ENCODE data around the gene PEX14.

The PEX14 gene

DNA sequence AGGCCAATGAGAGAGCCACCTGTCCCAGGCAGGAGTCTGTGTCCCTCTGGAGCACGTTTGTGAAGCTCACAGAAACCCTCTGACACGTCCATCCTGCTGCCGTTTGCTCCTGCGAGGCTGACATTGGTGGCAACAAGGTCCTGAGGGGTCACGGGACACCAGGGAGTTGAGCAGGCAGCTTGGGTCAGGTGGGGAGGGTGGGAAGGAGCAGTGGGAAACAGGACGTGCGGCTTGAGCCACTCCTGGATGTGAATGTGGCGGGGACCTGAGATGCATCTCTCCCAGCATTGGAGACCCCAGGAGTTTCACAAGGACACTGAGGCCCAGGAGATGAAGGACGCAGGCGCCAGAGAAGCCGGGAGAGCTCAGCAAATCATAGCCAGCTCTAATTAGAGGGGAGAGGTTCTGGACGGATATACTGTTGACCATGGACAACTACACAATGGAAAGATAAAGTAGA, 149.0 kb downstream of the PEX14 start:
- no peak for DNase-seq

DNA sequence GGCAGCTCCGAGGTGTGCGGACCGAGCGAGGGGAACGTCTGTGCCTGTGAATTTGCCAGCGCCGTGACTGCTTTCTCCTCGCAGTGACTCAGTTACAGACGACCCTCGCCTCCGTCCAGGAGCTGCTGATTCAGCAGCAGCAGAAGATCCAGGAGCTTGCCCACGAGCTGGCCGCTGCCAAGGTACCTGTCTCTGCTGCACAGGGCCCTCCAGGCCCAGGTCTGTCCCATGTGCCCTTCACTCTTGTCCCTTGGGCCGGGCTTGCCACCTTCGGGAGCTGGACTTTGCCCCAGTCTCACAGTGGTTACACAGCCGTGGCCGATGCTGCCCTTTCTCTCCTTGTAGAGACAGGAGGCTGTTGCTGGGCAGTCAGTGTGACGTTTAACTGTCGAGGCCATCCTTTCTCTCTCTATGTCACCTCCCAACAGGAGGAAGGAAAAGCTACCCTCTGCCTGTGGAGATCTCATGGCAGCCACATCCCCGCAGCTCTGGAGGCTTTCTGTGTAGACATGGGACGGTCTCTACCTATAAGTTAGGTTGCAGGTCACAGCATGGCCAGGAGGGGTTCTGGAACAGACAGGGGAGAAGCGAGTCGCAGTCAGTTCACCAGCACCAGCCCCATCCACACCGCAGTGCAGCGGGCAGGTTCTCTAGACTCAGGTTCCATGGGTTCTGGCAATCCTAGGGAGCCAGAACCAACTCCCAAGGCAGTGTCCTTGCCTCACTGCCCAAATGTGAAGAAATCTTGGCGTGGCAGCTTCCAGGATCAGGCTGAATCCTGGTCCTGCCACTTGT, 149.7 kb downstream of the PEX14 start:
- no peak for DNase-seq

DNA sequence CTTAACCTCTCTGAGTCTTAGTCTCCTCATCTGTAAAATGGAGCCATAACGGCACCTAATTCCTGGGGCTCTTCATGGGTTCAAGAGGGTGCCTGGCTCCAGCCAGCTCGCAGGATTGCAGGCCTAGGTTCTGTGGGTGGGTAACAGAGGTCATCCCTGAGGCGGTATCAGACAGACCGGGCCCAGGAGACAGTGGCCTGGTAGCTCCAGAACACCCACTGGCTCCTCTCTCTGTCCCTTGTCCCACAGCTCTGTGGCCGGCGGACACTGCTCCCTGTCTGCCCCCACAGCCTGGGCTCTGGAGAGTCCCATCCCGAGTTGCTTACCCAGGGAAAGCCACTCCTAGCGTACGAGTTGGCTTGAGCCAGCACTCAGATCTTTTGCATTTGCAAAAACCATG, 150.3 kb downstream of the PEX14 start:
- DNase-seq: no peak

DNA sequence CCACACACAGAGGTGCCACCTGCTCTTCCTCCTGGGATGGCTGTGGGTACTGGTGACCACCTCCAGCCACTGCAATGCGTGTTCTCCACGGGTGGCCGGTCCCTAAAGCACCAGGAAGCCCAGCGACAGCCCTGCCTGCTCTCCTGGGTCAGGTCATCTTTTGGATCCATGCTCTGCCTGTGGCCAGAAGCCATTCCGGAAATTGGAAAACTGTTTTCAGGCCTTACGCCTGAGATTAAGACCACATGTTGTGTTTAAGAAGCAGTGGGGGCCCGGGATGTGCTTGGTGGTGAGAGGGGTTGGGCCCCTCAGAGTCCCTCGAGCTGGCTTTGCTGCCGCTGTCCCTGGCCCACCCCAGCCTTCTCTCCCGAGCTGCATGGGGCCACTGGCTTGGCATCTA, 150.8 kb downstream of the PEX14 start:
- DNase-seq: no peak

DNA sequence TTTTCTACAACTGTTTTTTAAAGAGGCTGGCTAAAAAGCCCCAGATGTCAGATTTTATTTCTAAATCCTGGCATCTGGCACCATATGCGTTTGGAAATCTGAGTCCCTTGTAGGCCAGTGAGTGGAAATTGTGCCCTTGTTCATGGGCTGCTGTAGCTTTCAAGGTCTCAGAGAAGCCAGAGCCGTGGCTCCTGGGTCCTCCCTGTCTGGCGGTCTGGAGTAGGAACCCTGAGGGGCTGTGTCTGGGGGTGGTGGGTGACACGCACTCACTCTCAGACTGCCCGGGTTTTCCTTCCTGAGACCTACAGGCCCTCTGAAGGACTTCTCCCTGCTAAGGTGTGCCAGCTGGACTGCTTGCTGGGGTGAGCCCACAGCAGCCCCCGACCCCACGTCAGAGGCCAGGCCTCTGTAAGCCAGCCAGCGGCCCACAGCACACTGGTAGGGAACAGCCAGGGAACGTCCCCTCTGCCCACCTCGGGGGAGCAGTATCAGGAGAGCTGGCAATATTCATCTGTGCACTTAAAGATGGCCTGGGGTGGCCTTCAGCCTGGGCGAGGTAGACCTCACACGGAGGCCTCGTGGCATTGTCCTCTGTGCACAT, 151.5 kb downstream of the PEX14 start:
- no peak for DNase-seq

DNA sequence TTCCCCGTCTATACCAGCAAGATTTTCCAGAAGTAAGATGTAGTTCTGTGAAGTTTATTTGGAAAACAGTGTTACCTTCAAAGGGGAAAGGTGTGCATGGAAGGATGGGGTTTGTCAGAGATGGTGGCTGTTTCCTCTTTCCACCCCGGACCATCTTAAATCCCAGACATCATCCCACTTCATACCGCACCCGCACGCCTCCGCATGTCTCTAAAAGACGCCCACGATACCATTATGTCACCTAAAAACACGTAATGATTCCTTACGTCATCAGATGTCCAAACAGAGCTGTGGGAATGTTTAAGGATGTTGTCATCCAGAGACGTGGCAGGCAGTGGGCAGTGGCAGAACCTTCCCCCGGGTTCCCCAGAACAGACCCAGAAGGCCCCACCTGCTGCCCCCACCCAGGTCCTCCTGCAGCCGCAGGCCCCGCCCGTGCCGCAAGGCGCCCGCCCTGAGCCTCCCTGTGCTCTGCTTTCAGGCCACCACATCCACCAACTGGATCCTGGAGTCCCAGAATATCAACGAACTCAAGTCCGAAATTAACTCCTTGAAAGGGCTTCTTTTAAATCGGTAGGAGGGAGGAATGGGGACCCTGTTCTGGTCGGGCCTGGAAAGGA, 152.2 kb downstream of the PEX14 start:
- no peak for DNase-seq

DNA sequence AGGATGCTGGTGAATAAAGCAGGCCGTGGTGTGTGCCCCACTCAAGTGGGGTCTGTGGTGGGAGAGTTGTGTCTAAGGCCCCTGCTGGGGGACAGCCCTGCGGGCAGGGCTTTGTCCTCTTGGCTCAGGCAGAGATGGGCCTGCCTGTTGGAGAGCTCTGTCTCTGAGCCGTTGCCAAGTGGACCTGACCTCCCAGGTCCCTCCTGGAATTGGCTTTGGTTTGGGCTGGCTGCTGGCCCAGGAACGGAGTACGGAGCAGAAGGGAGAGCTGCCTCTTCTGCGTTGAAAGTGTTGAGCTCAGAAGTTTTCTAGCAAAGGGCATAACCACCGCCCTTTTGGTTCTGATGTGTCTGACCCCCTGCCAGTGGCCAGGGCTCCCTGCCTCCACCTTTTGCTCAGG, 153.9 kb downstream of the PEX14 start:
- DNase-seq: no peak

DNA sequence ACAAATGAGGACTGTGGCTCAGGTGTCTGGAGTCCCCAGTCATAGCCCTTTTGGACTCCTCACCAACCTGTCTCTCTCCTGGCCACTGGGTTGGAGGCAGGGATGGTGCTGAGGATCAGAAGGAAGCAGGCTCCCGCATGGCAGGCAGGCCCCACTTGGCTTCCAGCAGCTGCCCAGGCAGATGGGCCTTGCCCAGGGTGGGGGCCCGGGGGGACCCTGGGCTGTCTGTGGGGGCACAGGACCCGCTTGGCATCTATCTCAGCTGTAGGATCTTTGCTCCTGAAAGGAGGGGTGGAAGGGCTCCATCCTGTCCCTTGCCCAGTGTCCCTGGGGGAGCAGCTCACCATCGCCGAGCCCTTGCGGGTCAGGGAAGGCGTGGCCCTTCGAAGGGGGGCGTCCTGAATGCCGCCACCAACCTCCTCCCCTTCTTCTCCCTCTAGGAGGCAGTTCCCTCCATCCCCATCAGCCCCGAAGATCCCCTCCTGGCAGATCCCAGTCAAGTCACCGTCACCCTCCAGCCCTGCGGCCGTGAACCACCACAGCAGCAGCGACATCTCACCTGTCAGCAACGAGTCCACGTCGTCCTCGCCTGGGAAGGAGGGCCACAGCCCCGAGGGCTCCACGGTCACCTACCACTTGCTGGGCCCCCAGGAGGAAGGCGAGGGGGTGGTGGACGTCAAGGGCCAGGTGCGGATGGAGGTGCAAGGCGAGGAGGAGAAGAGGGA, 154.5 kb downstream of the PEX14 start:
- DNase-seq: no peak

DNA sequence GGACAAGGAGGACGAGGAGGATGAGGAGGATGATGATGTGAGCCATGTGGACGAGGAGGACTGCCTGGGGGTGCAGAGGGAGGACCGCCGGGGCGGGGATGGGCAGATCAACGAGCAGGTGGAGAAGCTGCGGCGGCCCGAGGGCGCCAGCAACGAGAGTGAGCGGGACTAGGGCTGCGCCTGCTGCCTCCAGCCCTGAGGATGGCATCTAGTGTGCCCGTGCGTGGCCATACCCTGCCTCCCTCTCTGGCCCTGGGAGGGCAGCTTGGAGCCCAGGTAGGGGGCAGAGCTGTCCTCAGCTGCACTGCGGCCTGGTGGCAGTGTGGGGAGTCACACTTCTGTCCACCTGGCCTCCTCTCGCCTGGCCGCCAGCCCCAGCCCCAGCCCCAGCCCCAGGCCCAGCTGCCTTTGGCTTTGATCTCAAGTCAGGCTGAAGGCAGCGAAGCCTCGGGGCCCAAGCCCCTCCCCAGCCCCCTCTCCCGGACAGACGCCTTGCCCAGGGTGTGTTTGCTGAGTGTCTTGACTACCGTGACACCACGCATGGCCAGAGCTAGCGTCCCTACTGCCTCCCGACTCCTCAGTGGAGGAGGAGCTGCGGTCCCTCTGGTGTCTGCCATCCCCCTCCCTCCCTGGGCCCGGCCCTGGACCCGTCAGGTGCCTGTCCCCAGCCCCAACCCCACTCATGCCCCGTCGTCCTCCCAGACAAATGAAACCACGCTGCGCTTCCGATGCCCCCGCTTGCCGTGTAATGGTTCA, 155.2 kb downstream of the PEX14 start:
- DNase-seq: no peak

DNA sequence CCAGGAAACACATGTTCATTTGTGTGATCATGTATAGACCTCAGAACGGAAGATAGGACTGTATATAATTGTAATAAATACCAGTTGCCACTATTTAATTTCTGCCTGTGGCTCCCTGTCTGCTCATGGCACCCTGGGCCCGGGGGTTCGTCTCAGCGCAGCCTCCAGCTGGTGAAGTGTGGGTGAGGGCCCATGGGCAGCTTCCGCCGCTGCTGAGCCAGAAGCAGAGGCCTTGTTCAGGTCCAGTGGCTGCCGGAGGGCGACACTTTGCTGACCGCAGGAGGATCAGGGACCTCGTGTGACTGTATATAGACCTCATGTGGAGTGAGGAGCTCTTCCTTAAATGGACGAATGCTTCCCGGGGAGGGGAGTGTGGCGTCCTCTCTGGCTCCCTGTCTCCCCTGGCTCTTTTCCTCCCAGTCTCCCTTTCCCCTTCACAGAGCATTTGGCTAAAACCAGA, 155.9 kb downstream of the PEX14 start:
- DNase-seq: no peak

DNA sequence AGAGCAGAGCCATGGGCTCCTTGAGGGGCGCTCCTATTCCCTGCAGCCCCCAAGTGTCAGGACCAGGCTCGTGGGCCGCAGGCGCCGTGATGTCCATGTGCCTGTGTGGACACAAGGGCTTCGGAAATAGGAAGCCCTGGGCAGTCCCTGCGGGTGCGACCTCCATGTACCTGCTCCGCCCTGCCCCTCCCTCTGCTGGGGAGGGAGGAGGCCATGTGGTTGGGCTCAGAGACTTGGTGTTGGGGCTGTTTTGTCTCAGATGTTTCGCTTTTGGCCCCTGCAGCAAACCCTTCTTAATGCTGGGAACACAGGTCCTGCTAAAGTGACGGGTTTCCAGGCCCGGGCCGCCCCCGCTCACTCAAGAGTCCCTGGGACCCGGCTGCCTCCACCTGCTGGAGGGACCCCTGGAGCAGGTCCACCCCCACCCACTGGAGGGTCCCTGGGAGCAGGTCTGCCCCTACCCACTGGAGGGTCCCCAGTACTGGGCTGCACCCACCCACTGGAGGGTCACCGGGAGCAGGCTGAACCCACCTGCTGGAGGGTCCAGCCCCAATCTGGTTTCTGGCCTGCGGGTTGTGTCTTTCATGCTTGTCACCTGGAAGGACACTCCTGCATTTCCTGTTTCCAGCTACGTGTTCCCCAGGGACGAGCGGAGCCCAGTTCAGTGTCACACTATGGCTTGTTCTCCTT, 156.5 kb downstream of the PEX14 start:
- DNase-seq: no peak

DNA sequence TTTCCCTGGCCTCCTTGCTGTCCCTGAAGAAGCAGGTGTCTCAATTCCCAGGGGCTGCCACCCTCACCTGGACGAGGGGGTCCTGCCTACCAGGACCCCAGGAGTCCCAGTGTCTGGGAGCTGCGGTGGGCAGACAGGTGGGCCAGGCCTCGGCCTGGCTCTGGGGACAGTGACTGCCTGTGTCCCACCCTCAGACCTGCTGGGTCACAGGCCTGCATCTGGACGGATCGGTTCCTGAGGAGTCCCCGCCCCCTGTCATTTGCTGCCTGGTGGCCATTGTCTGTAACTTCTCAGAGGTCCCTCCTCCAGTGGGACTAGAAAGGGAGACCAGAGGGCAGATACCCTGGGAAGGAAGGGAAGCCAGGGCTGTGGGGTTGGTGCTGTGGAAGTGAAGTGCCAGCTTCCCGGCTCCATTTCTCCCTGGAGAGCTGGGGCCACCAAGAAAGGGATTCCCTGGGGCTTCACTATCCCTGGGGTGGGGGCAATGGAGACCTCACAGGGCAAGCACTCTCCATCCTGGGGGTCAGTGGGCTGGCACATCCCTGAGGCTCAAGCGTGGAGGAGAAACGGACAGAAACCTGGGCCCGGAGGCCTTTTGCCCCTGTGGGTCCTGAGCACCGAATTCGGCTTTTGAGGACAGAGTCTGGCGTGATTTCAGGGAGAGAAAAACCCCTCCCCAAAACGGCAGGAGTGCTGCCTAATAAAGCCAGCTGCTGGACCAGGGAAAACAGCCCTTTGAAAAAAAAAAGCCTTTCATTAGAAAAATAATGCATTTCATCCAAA, 157.3 kb downstream of the PEX14 start:
- DNase-seq: no peak

DNA sequence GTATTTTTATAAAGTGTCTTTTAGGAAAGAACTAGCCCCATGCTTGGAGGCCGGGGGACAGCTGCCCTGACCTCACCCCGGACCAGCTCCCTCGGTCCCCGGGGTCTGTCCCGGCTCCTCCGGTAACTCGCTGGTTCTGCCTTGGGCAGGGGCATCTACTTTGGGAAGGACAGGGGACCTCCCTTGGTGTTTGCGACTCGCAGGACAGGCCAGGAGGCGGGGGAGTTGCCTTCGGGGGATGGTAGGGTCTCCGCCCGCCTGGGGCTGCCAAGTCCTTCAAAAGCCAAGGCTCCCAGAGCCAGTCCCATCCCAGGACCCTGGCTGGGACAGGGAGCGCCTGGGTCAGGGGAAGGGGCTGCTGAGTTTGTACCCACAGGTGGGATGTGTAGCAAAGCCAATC, 157.9 kb downstream of the PEX14 start:
- no peak for DNase-seq

DNA sequence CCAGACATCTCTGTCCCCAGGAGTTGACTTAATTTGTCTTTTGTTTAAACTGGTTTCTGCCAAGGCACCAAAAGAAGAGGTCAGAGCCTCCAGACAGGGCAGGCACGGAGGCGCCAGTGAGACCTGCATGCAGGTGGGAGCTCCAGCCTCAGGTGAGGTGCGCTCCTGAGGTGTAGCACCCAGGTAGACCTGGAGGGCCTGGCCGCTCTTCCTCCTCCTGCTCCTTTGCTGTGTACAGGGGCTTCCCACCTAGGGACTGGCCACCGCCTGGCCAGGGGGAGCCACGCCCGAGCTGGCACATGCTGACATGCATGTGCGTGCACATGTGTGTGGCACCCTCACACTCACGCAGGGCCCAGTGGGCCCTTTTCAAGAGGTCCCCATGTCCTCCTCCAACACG, 158.7 kb downstream of the PEX14 start:
- DNase-seq: no peak

DNA sequence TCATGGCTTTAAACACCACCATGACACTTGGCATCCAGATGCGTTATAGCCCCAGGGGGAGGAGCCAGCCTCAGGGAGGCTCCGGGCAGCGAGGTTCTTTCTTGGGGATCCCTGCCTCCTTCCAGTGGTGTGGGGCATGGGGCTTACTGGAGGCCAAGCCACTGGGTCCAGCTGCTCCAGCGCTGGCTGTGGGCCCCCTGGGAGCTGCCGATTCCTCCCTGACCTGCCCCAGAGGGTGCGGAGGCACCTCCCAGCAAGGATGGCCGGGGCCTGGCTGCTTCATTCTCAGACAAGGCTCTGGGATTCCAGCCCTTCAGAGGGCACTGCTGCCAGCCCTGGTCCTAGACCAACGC, 159.3 kb downstream of the PEX14 start:
- no peak for DNase-seq

DNA sequence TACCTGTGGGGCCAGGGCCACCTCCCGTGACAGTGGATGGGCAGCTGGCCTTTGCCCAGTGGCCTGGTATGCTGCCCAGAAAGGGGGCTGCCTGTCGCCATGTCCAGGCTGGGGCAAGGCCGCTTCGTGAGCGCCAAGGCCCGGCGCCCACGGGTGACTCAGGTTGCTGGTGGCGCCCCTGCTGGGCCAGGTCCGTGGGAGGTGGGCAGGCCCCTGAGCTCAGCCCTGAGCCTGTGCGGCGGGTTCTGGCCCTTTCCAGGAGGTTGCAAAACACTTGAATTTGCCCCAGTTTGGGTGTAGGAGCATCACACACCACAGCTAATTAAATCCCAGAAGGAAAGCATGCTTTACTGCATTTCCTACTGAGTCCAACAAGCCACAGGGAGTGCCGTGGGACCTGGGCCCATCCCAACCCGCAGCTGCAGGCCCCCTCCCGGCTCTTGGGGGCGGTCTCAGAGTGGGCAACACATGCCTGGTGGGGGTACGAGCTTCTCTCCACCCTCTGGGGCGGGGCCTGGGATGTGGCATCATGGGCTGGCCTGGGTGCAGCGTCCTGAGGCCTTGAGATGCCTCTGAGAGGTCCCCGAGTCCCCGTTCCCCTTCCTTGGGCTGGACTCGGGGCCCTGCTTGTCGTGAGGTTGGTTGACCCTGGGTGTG, 159.8 kb downstream of the PEX14 start:
- no peak for DNase-seq

DNA sequence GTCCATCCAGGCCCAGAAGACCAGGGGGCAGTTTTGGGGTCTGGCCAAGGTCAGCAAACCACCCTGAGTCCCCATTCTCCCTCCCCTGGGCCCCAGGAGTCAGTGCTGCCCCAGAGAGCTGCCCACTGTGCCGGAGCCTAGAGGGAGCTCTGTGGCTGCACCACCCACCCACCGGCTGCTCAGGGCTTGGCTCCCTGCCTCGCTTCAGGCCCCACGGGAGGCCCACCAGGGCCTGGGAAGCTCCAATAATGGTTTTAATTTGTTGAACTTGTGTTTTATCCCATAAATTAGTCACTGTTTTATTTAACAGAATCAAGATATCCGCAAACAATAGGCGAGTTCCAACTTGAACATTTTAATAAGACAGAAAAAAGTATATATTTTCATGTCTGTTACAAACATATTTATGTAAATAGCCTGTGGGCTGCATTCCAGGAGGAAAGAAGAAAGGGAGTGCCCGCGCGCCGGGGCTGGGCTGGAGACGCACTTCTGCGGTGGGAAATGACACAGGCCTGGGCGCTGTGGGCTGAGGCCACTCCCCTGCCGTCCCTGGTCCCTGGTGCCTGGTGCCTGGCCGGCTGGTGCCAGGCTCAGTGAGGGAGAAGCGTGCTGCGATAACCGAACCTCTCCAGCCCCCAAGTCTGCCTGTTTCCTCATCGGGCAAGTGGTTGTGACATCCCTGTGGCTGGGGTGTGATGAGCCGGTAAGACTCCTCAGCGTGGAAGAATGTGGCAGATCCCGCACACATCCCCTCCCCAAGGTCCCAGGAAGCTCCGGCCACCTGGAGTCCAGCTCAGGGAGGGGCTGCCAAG, 160.5 kb downstream of the PEX14 start:
- DNase-seq: no peak

DNA sequence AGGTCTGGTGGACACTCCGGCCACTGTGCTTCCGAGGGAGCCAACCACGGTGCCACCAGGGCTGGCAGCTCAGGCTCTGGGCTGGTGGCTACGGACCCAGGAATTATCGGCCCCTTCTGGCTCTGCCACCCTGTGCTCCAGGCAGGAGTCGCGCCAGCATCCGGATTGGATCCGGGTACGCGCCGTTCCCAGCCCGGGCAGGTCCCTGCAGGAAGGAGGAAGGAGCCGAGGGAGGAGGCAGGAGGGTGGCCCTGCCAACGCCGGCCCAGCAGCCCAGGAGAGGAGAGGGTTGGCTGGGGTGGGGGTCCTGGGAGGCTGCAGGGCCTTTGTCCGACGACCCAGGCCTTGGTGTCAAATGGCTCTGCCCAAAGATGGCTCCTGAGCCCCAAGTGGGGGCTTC, 161.2 kb downstream of the PEX14 start:
- DNase-seq: no peak

DNA sequence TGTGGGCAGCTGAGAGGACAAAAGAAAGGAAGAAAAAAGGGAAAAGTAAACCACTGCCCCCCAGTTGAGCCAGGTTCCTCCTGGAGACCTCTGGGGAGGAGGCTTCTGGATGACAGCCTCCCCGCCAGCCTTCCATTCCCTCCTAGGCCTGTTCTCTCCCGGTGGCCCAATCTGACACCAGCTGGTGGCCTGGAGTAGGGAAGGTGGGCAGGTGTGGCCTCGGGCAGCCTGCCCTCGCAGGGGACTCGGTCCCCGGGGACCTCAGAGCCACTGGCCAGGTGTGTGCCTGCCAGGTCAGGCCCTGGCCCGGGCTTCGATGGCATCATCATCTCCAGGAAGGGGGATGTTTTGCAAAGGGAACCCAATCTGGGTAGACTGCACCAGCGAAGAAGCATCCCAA, 162.7 kb downstream of the PEX14 start:
- DNase-seq: no peak

All from NCI-H187 (cell line).